DMS153 treated with DMSO at 0.1 percent for 48 hours (cell line): ENCODE data around the gene UST.

ENCODE experiments used
- DNase-seq: peaks from one replicate; lab custom pipeline; 2025; ENCODE audit not compliant: unreplicated experiment; lab: John Stamatoyannopoulos, UW

Gene UST

GRCh38 chr6:149077208-149077607 lies 330.4 kb downstream of the UST start:
- DNase-seq, result no peak

GRCh38 chr6:149078211-149078782 lies 331.5 kb downstream of the UST start:
- no peak for DNase-seq

GRCh38 chr6:149079456-149079855 lies 332.6 kb downstream of the UST start:
- DNase-seq, result no peak

DNA sequence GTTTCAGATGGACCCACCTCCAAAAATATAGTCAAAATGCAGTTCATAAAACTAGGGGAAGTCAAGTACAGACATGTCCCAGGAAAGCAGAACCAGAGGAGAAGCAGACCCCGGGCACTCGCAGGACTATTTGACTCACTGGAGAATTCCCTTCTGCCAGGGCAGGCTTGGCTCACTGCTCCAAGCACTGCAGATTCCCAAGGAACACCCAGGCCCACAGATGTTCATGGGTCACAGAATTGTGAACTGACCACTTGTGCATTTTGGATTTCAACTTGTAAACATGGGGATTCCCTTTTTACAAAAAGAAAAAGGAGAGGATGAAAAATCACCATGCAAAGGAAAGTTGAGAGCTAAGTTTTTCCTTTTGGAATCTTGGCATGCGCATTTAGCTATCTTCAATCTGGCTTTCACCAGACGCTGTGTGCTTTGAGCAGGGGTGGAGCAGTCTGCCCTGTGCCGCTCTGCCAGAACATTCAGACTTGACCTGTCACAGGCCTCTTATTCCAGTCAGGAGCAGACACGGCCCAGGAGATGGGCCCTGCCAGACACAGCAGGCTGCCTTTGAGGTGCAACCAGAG lies 333.2 kb downstream of the UST start:
- no peak for DNase-seq

GRCh38 chr6:149080511-149080910 lies 333.7 kb downstream of the UST start:
- DNase-seq, result no peak

DNA sequence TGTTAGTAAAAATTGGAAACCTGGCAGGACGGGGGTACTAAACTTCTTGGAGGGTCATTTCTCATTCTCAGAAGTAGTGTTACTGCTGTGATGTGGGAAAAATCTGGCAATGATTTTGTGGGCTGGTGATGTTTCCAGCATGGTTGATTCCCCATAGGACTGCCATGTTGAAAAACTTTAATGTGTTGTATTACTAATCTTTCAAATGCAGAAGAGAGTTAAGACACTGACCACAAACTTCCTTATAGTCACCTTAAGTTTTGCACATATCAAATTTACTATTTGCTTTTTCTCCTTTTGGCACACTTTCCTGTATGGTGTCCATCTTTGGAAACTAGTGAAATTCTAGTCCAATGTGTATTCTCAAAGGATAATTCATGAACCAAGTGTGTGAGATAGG lies 334.5 kb downstream of the UST start:
- DNase-seq, result no peak

- DNase-seq, result peak; percentile 57
Measured at GRCh38 chr6:149082320-149082719, 335.5 kb downstream of the UST start.

DNA sequence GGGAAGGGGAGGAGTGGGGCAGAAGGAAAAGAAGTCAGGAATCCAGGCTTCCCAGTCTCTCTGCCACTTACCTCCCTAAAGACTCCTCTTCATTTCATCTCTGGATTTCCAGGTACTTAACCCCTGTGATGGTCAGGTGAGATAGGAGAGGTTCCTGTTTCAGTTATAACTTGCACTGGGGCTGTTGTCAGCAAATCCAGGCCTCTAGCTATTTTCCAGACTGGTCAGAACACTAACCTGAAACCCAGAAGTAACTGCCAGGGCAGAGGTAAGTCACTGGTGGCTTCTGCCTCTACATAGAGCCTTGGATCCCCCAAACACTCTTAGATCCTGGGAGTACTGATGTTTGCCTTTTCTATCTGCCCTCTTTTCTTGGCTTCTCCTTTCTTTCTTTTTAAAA lies 337.2 kb downstream of the UST start:
- no peak for DNase-seq

- no peak for DNase-seq
Measured at GRCh38 chr6:149084808-149085556, 338.2 kb downstream of the UST start.

DNA sequence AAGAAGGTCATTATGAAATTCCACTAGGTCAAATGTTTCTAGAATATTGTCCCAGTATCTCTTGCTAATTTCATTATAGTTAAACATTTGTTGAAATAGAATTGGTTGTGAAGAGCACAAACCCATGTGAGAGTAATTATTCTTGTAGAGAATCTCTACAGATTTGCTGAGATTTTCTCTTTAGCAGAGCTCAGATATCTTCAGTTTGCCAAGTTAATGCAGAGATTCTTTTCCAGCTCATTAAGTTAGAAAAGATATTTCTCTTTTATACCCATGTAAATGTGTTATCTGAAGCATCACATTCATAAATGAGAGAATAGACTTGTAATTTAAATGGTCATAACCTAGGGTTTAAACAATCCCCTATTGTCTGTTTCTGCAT lies 338.7 kb downstream of the UST start:
- DNase-seq, result no peak

DNA sequence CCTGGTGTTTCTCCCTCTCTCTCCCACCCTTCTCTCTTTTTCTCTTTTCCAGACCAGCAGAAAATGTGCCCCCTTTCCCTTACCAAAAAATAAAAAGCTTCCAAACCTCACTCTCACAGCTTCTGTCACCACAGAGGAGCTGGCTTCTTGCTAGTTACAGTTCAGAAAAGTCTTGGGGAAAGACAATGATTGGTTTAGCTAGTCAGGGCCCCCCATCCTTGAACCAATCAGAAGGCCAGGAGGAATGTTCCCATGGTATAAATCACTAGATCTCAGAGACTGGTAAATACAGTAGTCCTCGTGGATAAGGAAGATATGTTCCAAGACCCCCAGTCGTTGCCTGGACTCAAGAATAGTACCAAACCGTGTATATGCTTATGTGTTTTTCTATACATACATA lies 339.5 kb downstream of the UST start:
- no peak for DNase-seq

- no peak for DNase-seq
Measured at GRCh38 chr6:149087898-149088297, 341.1 kb downstream of the UST start.

- no peak for DNase-seq
Measured at GRCh38 chr6:149088361-149088760, 341.5 kb downstream of the UST start.

- DNase-seq, result no peak
Measured at GRCh38 chr6:149089510-149089909, 342.7 kb downstream of the UST start.

GRCh38 chr6:149090937-149091336 lies 344.1 kb downstream of the UST start:
- no peak for DNase-seq

- DNase-seq, result no peak
Measured at GRCh38 chr6:149093643-149094042, 346.8 kb downstream of the UST start.

DNA sequence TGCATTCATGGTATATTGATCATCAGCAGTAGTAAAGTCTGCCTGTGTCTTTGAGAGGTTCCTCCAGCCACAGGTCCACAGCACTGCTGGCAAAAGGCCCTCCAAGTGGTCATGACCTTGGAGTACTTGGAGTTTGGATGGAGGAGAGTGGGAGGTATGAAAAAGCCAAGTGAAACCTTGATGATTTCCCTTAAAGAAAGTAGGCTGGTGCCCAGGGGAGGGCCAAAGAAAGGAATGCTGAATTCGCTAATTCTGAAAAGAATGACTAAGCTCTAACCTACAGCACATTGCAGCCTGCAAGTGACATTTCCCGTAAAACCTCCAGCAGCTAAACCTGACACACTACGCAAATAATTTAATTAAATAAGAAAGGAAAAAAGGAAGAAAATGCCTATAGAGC lies 347.3 kb downstream of the UST start:
- no peak for DNase-seq

DNA sequence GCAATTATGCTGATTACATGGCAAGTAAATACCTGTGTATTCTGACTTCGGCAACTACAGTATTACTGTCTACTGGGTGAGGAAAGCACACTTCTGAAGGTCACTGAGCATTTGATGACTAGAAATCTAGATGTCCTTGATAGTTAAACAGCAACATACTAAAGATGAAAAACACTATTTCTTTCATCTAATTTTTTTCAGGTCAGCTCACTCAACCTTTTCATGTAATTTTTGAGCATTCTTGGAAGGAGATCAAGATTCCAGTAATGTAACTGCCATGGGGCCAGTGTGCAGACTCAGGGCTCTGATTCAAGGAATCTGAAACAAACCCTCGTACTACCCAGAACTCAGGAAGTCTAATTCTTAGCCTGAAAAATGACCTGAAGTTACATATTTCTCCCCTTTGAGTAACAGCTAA lies 348.1 kb downstream of the UST start:
- no peak for DNase-seq

DNA sequence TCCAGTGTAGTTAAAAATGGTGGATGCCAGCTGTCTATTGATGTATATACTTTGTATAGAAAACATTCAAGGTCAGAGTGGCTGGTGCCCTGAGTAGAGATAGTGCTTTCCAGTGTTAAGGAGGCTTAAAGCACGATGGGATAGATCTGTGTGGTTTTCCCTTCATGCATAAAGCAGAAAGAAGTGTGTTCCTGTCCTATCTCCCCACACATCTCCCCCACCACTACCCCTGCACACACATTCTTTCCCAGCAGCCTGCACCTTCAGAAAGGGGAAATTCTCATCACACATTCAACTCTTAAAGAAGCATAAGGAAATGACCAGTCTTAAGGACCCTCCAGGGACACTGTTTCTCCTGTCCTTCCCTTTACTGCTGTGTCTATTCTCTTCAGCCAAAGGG lies 349.0 kb downstream of the UST start:
- DNase-seq, result no peak

GRCh38 chr6:149097794-149098193 lies 351.0 kb downstream of the UST start:
- no peak for DNase-seq

- DNase-seq, result no peak
Measured at GRCh38 chr6:149098700-149099276, 352.0 kb downstream of the UST start.

DNA sequence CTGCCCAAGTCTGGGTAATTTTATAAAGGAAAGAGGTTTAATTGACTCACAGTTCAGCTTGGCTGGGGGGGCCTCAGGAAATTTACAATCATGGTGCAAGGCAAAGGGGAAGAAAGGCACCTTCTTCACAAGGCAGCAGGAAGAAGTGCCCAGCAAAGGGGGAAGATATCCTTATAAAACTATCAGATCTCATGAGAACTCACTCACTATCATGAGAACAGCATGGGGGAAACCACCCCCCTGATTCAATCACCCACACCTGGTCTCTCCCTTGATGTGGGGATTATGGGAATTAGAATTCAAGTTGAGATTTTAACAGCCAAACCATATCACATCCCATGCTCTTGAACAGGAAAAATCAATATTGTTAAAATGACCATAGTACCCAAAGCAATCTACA lies 355.5 kb downstream of the UST start:
- DNase-seq, result no peak
